ENCODE measurements around the gene CHRNA5.
"Not testable (repeated sequence)": the region's sequence is repeated elsewhere in the genome, so short reads cannot be mapped to it uniquely, and the experiment has no call there.

Gene CHRNA5

GRCh38 chr15:78565097-78565950 lies at the start of gene CHRNA5:
Gene CHRNA5, plus strand, starts transcription at chr15:78565520. Its CDS starts 200 bp downstream, at chr15:78565720.
- peak; percentile 90 to 98 for DNase-seq

- DNase-seq: not testable (repeated sequence)
Observed at GRCh38 chr15:78520035-78520434, 45.3 kb upstream of the CHRNA5 start.

- no peak for DNase-seq
Observed at GRCh38 chr15:78524230-78524629, 41.1 kb upstream of the CHRNA5 start.

GRCh38 chr15:78527325-78527724 lies 38.0 kb upstream of the CHRNA5 start:
- no peak for DNase-seq

GRCh38 chr15:78533331-78533730 lies 32.0 kb upstream of the CHRNA5 start:
- no peak for DNase-seq

GRCh38 chr15:78536134-78536533 lies 29.2 kb upstream of the CHRNA5 start:
- DNase-seq: no peak

GRCh38 chr15:78537266-78537905 lies 27.9 kb upstream of the CHRNA5 start:
- DNase-seq: no peak

- DNase-seq: no peak
Observed at GRCh38 chr15:78538358-78538757, 27.0 kb upstream of the CHRNA5 start.

- not testable (repeated sequence) for DNase-seq
Observed at GRCh38 chr15:78539464-78540140, 25.7 kb upstream of the CHRNA5 start.

- peak; percentile 77 to 94 for DNase-seq
Observed at GRCh38 chr15:78540141-78540870, 25.0 kb upstream of the CHRNA5 start, which contains the start of gene PSMA4. Gene PSMA4, plus strand, starts transcription at chr15:78540444. Its CDS starts 1,484 bp downstream, at chr15:78541928.

GRCh38 chr15:78540871-78541743 lies 24.2 kb upstream of the CHRNA5 start:
- DNase-seq: peak; percentile 30 to 60

- DNase-seq: no peak
Observed at GRCh38 chr15:78541744-78542034, 23.6 kb upstream of the CHRNA5 start.

GRCh38 chr15:78542647-78543046 lies 22.7 kb upstream of the CHRNA5 start:
- no peak for DNase-seq

GRCh38 chr15:78550194-78550593 lies 15.1 kb upstream of the CHRNA5 start:
- DNase-seq: no peak

- no peak for DNase-seq
Observed at GRCh38 chr15:78550815-78551214, 14.5 kb upstream of the CHRNA5 start.

GRCh38 chr15:78551902-78552301 lies 13.4 kb upstream of the CHRNA5 start:
- DNase-seq: no peak

- no peak for DNase-seq
Observed at GRCh38 chr15:78552597-78552996, 12.7 kb upstream of the CHRNA5 start.

GRCh38 chr15:78560201-78560600 lies 5.1 kb upstream of the CHRNA5 start:
- DNase-seq: not testable (repeated sequence)

- no peak for DNase-seq
Observed at GRCh38 chr15:78561490-78561889, 3.8 kb upstream of the CHRNA5 start.

- no peak for DNase-seq
Observed at GRCh38 chr15:78563092-78563491, 2.2 kb upstream of the CHRNA5 start.

GRCh38 chr15:78564743-78565096 lies 600 bp upstream of the CHRNA5 start:
- DNase-seq: no peak
